Brain microvascular endothelial cell (primary cell): ENCODE measurements around the gene PAX2.

ENCODE experiments used
- DNase-seq: peaks from one replicate; pipeline ENCODE4 v3.0.0-alpha.2; 2020
- H3K27ac ChIP-seq: fragments of 250-450 bp; sonication (Bioruptor Pico); 2 replicates; pipeline ENCODE4 v1.5.1; 2020; ENCODE audit warnings: mild to moderate bottlenecking, moderate library complexity
- H3K27me3 ChIP-seq: fragments of 250-450 bp; sonication (Bioruptor Pico); replicated peaks from 2 replicates; pipeline ENCODE4 v1.5.1; 2020; ENCODE audit warnings: mild to moderate bottlenecking
- H3K36me3 ChIP-seq: fragments of 250-450 bp; sonication (Bioruptor Pico); replicated peaks from 2 replicates; pipeline ENCODE4 v1.5.1; 2020; ENCODE audit warnings: mild to moderate bottlenecking
- H3K4me3 ChIP-seq: 2 replicates; pipeline ENCODE4 v1.5.1; 2011; ENCODE audit warnings: low read depth, mild to moderate bottlenecking, control low read depth, low read length, moderate library complexity
- in situ Hi-C: cut with HindIII; loops from 2 replicates; pipeline ENCODE4 v1.10.0; 2017; ENCODE audit warnings: low sequenced_read_pairs, low pct_ligation_motif_present
- TF ChIP-seq, protein P1 (sequence below): IDR thresholded peaks from 2 replicates; pipeline ENCODE4 v1.5.1; 2011; ENCODE audit warnings: low read depth, mild to moderate bottlenecking, moderate library complexity, low read length, control low read depth, inconsistent platforms; ENCODE audit errors: missing control alignments

Gene PAX2

DNA sequence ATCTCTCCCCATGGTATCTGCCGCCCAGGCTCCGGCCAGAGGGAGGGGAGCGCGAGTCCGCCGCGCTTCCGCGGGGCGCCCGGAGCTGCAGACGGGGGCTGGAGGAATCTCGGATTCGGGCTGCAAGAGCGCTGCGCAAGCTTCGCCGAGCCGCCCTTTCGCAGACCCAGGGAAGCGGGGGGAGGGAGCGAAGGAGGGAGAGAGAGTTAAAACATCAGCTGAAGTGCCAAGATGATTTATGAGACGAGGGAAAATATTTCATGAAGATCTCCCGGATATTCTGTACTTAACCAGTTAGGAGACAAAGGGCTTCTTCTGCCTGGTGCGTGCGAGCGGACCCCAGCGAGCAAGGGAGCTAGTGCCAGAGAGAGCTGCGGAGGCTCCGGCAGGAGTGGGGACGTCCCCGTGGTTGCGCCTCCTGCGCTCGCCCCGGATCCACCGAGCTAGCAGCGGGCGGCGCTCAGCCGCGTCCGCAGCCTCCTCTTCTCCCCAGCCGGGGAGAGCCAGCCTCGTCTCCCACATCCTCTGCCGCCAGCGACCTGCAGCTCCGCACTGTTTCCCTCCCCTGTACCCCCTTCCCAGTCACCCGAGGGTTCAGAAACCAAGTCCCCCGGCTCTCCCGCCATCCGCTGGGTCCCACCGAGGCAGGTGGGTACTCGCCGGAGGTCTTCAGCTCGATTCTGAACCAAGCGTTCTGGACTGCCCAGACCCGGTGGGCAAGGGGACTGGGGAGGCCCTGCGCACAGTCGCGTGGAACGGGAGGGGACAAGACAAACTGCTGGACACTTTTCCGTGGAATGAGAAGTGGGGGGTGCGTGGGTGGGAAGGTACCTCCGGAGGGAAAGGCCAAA lies 1.0 kb upstream of the PAX2 start:
- Histone ChIP-seq H3K27ac (no peak overlapping the region), H3K27me3 (peaks cover 90% of the 10 kb centered on the region), H3K4me3 (no peak overlapping the region), H3K36me3 (no peaks in the 10 kb centered on the region)
- DNase-seq, result no peak
- TF ChIP-seq, protein P1, sequence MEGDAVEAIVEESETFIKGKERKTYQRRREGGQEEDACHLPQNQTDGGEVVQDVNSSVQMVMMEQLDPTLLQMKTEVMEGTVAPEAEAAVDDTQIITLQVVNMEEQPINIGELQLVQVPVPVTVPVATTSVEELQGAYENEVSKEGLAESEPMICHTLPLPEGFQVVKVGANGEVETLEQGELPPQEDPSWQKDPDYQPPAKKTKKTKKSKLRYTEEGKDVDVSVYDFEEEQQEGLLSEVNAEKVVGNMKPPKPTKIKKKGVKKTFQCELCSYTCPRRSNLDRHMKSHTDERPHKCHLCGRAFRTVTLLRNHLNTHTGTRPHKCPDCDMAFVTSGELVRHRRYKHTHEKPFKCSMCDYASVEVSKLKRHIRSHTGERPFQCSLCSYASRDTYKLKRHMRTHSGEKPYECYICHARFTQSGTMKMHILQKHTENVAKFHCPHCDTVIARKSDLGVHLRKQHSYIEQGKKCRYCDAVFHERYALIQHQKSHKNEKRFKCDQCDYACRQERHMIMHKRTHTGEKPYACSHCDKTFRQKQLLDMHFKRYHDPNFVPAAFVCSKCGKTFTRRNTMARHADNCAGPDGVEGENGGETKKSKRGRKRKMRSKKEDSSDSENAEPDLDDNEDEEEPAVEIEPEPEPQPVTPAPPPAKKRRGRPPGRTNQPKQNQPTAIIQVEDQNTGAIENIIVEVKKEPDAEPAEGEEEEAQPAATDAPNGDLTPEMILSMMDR, result no peak
- in situ Hi-C loops, result no loop called here

DNA sequence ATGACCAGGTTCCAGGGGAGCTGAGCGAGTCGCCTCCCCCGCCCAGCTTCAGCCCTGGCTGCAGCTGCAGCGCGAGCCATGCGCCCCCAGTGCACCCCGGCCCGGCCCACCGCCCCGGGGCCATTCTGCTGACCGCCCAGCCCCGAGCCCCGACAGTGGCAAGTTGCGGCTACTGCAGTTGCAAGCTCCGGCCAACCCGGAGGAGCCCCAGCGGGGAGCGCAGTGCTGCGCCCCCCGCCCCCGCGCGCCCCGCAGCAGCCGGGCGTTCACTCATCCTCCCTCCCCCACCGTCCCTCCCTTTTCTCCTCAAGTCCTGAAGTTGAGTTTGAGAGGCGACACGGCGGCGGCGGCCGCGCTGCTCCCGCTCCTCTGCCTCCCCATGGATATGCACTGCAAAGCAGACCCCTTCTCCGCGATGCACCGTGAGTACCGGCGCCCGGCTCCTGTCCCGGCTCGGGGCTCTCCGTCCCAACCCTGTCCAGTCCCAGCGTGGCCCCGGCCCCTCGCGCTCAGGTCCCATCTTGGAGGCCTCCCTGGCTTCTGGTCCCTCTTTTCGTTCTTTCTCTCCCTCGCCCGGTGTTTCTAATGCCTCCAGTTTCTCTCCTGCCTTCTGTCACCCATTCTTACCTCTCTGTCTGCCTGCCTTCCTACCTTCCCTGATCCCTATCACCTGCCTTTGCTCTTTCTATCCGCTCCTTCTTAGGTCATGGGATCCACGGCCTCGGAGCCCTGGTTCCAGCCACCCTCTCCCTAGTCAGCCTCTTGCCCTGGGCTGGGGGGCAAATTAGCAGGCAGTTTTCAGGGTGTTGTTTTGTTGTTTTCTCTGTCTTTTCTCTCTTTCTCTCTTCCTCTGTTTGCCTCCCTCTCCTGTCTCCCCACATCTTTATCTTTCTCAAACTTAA lies 751 bp downstream of the PAX2 start:
- Histone ChIP-seq H3K4me3 (no peak overlapping the region), H3K27ac (no peak overlapping the region), H3K27me3 (peaks cover 90% of the 10 kb centered on the region), H3K36me3 (no peaks in the 10 kb centered on the region)
- DNase-seq, result no peak
- in situ Hi-C loops, result no loop called here
- TF ChIP-seq, protein P1, result no peak

DNA sequence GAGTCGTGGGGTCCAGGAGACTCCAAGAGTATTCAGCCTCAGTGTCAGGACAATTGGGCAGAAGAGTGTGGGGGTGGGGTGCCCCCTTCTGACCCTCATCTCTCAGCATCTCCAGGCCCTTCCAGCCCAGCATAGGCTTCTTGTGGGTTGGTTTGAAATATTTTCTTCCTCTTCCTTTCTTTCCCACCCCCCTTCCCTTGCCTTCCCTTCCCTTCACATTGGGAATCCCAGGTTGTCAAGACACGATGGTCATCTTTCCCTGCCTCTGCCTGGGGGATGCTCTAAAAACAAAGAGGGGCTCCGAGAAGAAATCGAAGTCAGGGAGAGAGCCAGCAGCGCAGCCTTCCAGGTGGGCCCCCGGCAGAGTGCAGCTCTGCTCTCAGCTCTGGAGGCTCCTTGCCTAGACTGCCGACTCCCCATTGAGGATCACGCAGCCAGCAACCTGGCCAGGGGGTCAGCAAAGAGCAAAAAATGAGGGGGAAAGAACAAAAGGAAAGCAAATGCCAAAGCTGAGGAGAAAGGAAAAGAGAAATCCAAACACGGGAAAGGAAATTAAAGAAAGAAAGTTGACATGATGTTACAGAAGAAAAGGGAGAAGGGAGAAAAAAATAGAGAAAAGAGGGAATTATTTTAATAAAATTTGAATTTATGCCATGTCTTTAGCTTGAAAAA lies 1.5 kb downstream of the PAX2 start:
- Histone ChIP-seq H3K27ac (no peak overlapping the region), H3K36me3 (no peaks in the 10 kb centered on the region), H3K27me3 (peaks cover 92% of the 10 kb centered on the region), H3K4me3 (no peak overlapping the region)
- TF ChIP-seq, protein P1, result no peak
- DNase-seq, result no peak
- in situ Hi-C loops, result no loop called here

DNA sequence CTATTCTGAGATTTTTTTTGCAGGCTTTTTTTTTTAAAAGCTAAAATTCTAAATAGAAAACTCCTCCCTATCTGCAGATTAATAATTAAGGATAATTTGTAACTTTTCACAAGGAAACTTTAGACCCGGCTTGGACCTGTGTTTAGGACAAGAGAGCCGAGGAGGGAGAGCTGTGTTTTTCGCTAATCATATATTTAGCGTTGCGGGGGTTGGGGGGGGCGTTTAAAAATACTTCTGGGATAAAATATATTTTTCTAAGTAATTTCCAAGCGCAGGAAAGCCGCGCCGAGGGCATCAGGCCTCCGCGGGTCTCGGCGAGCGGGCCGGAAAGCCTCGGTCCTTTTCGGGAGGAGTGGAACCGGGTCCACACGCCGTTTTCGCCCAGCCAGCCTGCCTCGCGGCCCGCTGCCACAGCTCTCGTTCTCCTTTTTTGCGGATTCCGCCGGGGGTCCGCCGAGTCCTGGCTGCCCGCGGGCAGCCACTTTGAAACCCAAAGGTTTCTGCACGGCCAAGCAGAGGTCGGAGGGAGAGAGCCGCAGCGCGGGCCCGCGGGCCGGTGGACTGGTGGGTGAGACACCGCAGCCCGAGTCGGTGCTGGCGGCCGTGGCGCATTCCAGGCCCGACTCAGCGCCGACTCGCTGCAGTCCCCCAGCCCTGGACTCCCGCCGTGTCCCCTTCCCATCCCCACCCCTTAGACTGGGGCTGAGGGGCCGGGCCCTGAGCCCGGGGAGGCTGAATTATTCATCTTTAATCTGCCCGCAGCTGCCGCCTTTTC lies 2.3 kb downstream of the PAX2 start:
- H3K36me3 ChIP-seq, result no peaks in the 10 kb centered on the region
- H3K27me3 ChIP-seq, result peaks cover 92% of the 10 kb centered on the region
- no peak for DNase-seq
- H3K27ac ChIP-seq, result no peak overlapping the region
- H3K4me3 ChIP-seq, result no peak overlapping the region
- TF ChIP-seq, protein P1, result no peak
- in situ Hi-C loops, result no loop called here
